Neuron (in vitro differentiated cells): ENCODE results near the gene ZFP36L1.

Experiments used
- H2AFZ ChIP-seq: one replicate; pipeline ENCODE4 v1.6.1; 2013; ENCODE audit warnings: low read depth, mild to moderate bottlenecking, inconsistent platforms, low read length, moderate library complexity
- H3K27me3 ChIP-seq: one replicate; pipeline ENCODE4 v1.6.1; 2013; ENCODE audit warnings: low read length; ENCODE audit not compliant: insufficient read depth
- H3K36me3 ChIP-seq: one replicate; pipeline ENCODE4 v1.6.1; 2013; ENCODE audit warnings: low read length; ENCODE audit not compliant: insufficient read depth
- H3K4me1 ChIP-seq: one replicate; pipeline ENCODE4 v1.6.1; 2013; ENCODE audit warnings: low read length; ENCODE audit not compliant: insufficient read depth
- H3K4me3 ChIP-seq: 2 replicates; pipeline ENCODE4 v1.5.1; 2013; ENCODE audit warnings: mild to moderate bottlenecking, low read length, moderate library complexity
- H3K9me3 ChIP-seq: one replicate; pipeline ENCODE4 v1.6.1; 2013; ENCODE audit warnings: low read length

The ZFP36L1 gene, protein sequence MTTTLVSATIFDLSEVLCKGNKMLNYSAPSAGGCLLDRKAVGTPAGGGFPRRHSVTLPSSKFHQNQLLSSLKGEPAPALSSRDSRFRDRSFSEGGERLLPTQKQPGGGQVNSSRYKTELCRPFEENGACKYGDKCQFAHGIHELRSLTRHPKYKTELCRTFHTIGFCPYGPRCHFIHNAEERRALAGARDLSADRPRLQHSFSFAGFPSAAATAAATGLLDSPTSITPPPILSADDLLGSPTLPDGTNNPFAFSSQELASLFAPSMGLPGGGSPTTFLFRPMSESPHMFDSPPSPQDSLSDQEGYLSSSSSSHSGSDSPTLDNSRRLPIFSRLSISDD

DNA sequence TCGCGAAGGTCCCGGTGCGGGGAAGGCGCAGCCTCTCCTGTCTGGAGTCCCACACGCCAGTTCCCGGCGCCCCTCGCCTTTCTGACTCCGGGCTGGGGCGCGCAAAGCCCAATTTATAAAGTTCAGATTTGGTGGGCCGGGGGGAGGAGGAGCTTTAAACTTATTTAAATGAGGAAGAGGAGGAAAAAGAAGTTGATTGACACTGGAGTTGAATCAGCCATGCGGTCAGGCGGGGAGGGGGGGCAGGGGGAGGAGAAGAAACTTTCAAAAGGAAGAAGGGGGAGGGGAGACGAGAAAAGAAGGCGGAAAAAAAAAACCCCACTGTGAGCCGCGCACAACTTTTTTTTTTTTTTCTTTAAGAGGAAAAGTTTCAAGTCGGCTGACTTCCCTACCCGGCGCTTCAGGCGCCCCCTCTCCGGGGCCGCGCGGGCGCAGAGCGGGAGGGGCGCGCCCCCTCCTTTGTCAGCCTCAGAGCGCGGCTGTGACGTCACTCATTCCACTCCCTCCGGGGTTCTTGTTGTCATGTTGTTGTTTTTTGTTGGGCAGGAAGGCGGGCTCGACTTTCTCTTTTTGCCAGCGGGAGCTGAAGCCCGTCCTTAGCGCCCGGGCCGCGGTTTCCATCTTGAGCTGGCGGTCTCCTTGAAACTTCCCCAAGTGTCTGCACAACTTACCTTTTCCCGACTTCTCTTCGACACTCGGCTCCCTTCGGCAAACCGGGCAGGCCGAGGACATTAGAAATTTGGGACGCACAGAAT is at the start of gene ZFP36L1:
Gene ZFP36L1, minus strand, starts transcription at position 89 of the 755 bp plus-strand sequence. CDS start 129 bp downstream, outside the sequence.
- H2AFZ ChIP-seq, result no peak within 1 kb of the TSS
- peaks cover 42% of the 10 kb centered on the region for H3K4me1 ChIP-seq
- H3K27me3 ChIP-seq, result no peaks in the 10 kb centered on the region
- H3K9me3 ChIP-seq, result no peaks in the 10 kb centered on the region
- H3K36me3 ChIP-seq, result peaks cover 32% of the 10 kb centered on the region
- peak within 1 kb of the TSS; percentile 99 for H3K4me3 ChIP-seq

DNA sequence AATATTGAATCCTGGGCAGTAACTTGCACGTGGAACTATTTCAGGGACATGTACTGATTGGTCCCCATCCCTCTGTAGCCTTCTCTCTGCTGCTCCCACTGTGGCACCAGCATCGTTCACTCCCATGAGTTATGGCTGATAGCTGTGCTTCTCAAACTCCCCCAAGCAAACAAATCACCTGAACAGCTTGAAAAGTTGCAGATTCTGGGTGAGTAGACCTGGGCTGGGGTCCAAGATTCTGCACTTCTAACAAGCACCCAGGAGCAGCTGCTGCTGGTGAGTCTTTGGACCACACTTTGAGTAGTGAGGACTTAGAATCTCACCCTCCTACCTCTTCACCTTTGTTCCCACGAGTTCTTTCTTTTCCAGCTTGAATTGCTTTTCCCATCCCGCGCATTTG is 49.4 kb upstream of the ZFP36L1 start:
- Histone ChIP-seq H3K36me3 (no peaks in the 10 kb centered on the region), H3K27me3 (no peaks in the 10 kb centered on the region), H3K9me3 (no peaks in the 10 kb centered on the region), H2AFZ (no peak overlapping the region), H3K4me1 (peaks cover 5% of the 10 kb centered on the region), H3K4me3 (no peak overlapping the region)

DNA sequence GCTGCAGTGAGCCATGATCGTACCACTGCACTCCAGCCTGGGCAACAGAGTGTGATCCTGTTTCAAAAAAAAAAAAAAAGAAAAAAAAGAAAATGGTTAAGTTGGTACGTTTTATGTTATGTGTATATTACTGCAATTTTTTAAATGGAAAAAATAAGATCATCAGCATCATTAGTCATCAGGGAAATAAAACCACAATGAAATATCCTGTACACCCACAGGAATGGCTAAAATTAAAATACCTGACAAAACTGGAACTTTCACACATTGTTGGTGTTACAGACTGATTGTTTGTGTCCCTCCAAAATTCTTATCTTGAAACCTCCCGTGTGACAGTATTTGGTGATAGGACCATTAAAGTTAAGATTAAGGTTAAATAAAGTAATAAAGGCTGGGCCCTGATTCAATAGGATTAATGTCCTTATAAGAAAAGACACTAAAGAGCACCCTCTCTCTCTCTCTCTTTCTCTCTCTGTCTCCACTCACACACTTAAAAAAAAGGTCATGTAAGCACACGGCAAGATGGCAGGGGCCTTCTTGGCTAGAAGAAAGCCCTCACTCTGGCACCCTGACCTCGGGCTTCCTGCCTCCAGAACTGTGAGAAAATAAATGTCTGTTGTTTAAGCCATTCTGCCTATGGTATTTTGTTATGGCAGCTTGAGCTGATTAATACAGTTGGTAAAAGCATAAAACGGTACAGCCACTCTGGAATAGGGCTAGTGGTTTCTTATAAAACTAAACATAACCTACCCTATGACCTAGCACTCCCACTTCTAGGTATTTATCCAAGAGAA is 48.3 kb upstream of the ZFP36L1 start:
- no peaks in the 10 kb centered on the region for H3K9me3 ChIP-seq
- H3K36me3 ChIP-seq, result no peaks in the 10 kb centered on the region
- H2AFZ ChIP-seq, result no peak overlapping the region
- no peak overlapping the region for H3K4me3 ChIP-seq
- peaks cover 5% of the 10 kb centered on the region for H3K4me1 ChIP-seq
- no peaks in the 10 kb centered on the region for H3K27me3 ChIP-seq

DNA sequence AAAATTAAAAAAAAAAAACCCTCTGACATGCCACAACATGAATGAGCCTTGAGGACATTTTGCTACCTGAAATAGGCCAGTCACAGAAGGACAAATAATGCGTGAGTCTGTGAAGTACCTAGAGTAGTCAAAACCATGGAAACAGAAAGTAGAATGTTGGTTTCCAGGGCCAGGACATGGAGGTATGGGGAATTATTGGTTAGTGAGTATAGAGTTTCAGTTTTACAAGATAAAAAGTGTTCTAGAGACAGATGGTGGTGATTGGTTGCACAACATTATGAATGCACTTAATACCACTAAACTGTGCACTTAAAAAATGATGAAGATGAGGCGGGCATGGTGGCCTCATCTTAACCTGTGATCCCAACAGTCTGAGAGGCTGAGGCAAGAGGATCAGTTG is 47.6 kb upstream of the ZFP36L1 start:
- Histone ChIP-seq H3K4me1 (peaks cover 5% of the 10 kb centered on the region), H3K36me3 (no peaks in the 10 kb centered on the region), H3K9me3 (no peaks in the 10 kb centered on the region), H3K27me3 (no peaks in the 10 kb centered on the region), H2AFZ (no peak overlapping the region), H3K4me3 (no peak overlapping the region)

DNA sequence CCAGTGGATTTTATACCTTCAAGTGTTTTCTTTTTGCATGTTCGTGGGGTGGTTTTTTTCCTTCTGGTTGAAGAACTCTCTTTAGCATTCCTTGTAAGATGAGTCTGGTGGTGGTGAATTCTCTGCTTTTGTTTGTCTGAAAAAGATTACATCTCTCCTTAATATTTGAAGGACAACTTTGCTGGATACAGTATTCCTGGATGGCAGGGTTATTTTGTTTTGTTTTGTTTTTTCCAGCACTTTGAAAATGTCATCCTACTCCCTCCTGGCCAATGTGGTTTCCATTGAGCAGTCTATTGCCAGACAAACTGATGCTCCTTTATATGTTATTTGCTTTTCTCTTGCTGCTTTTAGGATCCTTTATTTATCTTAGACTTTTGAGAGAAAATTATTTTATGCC is 43.2 kb upstream of the ZFP36L1 start:
- no peak overlapping the region for H3K4me3 ChIP-seq
- no peaks in the 10 kb centered on the region for H3K9me3 ChIP-seq
- no peaks in the 10 kb centered on the region for H3K4me1 ChIP-seq
- no peaks in the 10 kb centered on the region for H3K36me3 ChIP-seq
- H2AFZ ChIP-seq, result no peak overlapping the region
- H3K27me3 ChIP-seq, result no peaks in the 10 kb centered on the region

DNA sequence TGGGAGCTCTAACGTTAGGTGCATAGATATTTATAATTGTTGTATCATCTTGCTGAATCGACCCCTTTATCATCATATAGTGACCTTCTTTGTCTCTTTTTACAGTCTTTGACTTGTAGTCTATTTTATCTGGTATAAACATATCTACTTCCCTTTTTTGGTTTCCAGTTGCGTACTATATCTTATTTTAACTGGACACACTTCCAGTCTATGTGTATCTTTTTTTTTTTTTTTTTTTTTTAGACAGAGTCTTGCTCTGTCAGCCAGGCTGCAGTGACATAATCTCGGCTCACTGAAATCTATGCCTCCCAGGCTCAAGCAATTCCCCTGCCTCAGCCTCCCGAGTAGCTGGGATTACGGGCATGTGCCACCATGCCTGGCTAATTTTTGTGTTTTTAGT is 41.9 kb upstream of the ZFP36L1 start:
- no peaks in the 10 kb centered on the region for H3K9me3 ChIP-seq
- H3K27me3 ChIP-seq, result no peaks in the 10 kb centered on the region
- no peaks in the 10 kb centered on the region for H3K4me1 ChIP-seq
- H3K4me3 ChIP-seq, result no peak overlapping the region
- no peak overlapping the region for H2AFZ ChIP-seq
- no peaks in the 10 kb centered on the region for H3K36me3 ChIP-seq

DNA sequence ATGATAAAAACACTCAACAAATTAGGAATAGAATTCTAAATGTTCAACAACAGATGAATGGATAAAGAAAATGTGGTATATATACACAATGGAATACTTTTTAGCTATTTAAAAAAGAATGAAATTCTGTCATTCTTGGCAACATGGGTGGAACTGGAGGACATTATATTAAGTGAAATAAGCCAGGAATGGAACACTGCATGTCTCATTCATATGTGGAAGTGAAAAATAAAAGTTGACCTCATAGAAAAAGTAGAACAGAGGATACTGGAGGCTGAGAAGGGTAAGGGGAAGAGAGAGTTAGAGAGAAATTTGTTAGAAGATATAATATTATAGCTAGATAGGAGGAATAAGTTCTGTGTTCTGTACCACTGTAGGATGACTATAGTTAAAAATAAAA is 35.8 kb upstream of the ZFP36L1 start:
- no peaks in the 10 kb centered on the region for H3K27me3 ChIP-seq
- H3K4me3 ChIP-seq, result no peak overlapping the region
- H3K36me3 ChIP-seq, result no peaks in the 10 kb centered on the region
- no peaks in the 10 kb centered on the region for H3K4me1 ChIP-seq
- no peaks in the 10 kb centered on the region for H3K9me3 ChIP-seq
- H2AFZ ChIP-seq, result no peak overlapping the region

DNA sequence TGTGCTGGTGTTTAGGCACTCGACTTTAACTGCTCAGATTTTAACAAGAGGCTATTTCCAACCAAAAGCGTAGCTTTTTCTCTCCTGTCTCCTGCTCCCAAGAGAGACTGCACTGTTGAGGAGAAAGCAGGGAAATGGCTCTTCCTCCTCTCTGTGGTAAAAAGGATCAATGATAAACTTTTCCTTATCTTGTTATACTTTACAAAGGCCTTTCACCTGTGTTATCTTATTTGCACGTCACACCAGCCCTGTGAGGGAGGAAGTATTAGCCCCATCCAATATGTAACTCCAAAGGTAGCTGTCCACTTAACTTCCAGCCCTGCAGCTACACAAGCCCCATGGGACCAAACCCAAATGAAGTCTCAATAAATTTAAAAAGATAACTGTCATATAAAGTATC is 32.9 kb upstream of the ZFP36L1 start:
- Histone ChIP-seq H3K4me1 (no peaks in the 10 kb centered on the region), H3K27me3 (no peaks in the 10 kb centered on the region), H2AFZ (no peak overlapping the region), H3K9me3 (no peaks in the 10 kb centered on the region), H3K4me3 (no peak overlapping the region), H3K36me3 (no peaks in the 10 kb centered on the region)

DNA sequence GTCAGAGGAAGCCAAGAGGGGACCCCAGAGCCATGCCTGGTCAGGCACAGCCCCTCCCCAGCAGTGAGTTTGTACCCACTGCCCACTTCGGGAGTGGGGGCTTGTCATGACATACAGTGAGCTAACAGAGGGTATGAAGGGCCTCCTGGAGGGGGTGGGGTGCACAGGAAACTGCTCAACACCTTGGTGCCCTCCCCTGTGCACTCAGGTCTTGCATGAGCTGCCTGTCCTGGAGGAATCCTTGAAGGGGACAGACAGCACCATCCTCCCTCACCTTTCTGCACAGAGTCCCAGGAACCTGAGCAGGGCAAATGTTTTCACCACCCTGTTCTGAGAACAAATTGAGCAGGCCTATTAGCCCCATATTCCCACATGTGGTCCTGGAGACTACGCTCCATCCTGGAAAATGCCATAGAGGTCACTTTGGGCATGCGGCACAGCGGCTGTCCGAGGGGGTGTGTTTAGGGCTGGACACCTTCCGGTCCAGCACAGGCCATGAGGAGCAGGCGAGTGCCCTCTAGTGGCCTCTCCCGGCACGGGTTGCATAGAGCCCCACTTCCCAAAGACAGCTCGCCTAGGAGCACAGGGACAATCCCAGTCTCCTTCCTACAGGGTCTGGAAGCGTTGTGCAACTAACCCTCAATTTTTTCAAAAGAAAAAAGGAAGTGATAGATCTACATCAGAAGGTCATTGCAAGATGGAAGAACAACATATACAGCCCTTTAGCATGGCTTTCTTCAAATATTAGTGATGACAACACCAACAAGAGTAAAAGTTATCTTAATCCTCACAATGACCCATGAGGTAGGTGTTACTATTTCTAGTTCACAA is 31.9 kb upstream of the ZFP36L1 start:
- peak overlapping the region; percentile 39 for H2AFZ ChIP-seq
- H3K27me3 ChIP-seq, result no peaks in the 10 kb centered on the region
- H3K9me3 ChIP-seq, result no peaks in the 10 kb centered on the region
- H3K4me3 ChIP-seq, result no peak overlapping the region
- no peaks in the 10 kb centered on the region for H3K4me1 ChIP-seq
- H3K36me3 ChIP-seq, result no peaks in the 10 kb centered on the region

DNA sequence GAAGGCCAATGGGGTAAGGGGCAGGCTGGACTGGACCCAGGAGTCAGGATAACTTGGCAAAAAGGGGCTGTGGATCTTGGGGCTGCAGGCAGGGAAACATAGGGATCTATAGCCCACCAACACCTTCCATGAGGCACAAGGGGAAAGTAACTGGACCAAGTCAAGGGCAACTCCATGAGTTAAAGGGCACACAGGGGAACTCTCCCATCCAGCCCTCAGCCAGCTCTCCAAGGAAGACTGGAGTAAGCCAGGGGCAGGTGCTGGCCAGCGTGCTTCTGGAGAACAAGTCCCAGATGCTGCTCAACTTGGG is 31.3 kb upstream of the ZFP36L1 start:
- H3K9me3 ChIP-seq, result no peaks in the 10 kb centered on the region
- no peaks in the 10 kb centered on the region for H3K4me1 ChIP-seq
- no peaks in the 10 kb centered on the region for H3K36me3 ChIP-seq
- no peaks in the 10 kb centered on the region for H3K27me3 ChIP-seq
- H3K4me3 ChIP-seq, result no peak overlapping the region
- peak overlapping the region; percentile 39 for H2AFZ ChIP-seq

DNA sequence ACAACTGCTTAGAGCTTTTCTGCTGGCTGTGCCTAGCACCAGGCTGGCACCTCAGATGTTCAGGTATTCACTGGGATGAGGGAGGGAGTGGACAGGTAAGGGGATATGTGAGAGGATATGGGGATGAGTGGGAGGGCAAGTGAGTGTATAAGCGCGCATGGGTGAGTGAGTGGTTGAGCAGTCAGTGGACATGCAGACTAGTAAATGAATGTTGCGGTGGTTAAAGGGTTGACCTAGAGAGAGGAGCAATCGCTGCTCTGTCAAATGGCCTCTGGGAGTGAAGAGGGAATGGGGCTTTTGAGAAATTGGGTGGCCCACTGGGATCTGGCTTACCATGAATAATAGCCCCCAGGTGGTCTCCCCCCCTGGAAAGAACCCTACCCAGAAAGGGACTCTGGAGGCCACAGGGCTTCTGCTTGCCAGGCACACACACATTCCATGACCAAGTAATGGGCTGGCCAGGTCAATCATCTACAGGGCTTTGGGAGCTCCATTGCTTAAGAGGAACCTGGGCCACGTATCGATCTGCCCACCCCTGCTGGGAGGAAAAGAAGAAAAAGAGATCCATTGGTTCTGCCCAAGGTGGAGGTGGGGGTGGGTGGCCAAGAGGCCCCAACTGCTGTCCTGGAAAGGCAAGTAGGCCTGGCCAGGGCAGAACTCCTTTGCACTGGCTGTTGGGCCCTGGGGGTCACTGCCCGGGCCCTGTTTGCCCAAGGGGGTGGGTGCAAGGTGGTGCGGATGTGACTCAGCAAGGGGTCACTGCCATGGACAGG is 30.8 kb upstream of the ZFP36L1 start:
- no peaks in the 10 kb centered on the region for H3K4me1 ChIP-seq
- no peak overlapping the region for H2AFZ ChIP-seq
- H3K36me3 ChIP-seq, result no peaks in the 10 kb centered on the region
- H3K27me3 ChIP-seq, result no peaks in the 10 kb centered on the region
- no peaks in the 10 kb centered on the region for H3K9me3 ChIP-seq
- H3K4me3 ChIP-seq, result no peak overlapping the region

DNA sequence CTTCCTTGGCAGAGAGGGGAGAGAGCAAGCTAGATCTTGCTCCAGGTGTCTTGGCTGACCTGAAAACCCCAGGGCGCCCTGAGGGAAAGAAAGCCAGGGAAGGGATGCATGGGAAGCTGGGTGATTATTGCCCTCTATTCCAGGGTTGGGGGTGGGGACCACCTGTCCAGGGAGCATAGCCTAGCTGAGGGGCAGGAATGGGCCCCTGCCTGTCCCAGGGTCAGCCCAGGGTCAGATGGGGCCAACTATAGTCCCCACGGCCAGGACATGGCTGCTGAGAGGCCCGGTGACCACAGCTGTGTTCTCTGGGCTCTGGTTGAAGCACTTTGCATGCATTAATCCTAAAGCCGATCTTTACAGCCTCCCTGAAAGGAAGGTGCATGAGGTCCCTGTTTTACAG is 30.1 kb upstream of the ZFP36L1 start:
- no peaks in the 10 kb centered on the region for H3K27me3 ChIP-seq
- H2AFZ ChIP-seq, result no peak overlapping the region
- H3K4me1 ChIP-seq, result no peaks in the 10 kb centered on the region
- no peak overlapping the region for H3K4me3 ChIP-seq
- H3K9me3 ChIP-seq, result no peaks in the 10 kb centered on the region
- H3K36me3 ChIP-seq, result no peaks in the 10 kb centered on the region
